Dermis blood vessel endothelial cell (primary cell): Measurements from ENCODE around the gene ATG7. TPM values are rescaled to one million over a fixed set of nuclear protein-coding genes. Genes with fewer than 3 reads are reported as not detected.
"Not testable (repeated sequence)": the region's sequence is repeated elsewhere in the genome, so short reads cannot be mapped to it uniquely, and the experiment has no call there.

Experiments used
- DNase-seq: peaks from one replicate; pipeline ENCODE4 v3.0.0; 2010
- total RNA-seq: library from RNA; depleted of rRNA; stranded (reverse); fragments of >200 nt; gene quantifications from 2 replicates; pipeline ENCODE4 v1.2.3, GENCODE V29; 2014

The ATG7 gene
- total RNA-seq, 1 donor from 2014 or later = 102 TPM

DNA sequence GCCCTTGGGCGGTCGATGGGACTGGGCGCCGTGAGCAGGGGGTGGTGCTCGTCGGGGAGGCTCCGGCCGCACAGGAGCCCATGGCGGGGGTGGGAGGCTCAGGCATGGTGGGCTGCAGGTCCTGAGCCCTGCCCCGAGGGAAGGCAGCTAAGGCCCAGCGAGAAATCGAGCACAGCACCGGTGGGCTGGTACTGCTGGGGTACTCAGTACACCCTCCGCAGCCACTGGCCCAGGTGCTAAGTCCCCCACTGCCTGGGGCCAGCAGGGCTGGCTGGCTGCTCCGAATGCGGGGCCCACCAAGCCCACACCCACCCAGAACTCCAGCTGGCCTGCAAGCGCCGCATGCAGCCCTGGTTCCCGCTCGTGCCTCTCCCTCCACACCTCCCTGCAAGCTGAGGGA, 239.4 kb downstream of the ATG7 start:
- not testable (repeated sequence) for DNase-seq

DNA sequence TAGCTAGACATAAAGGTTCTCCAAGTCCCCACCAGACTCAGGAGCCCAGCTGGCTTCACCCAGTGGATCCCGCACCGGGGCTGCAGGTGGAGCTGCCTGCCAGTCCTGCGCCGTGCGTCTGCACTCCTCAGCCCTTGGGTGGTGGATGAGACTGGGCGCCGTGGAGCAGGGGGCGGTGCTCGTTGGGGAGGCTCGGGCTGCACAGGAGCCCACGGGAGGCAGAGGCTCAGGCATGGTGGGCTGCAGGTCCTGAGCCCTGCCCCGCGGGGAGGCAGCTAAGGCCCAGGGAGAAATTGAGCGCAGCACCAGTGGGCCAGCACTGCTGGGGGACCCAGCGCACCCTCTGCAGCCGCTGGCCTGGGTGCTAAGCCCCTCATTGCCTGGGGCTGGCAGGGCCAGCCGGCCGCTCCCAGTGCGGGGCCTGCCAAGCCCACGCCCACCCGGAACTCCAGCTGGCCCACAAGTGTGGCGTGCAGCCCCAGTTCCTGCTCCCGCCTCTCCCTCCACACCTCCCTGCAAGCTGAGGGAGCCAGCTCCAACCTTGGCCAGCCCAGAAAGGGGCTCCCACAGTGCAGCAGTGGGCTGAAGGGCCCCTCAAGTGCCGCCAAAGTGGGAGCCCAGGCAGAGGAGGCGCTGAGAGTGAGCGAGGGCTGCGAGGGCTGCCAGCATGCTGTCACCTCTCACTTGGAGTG, 241.1 kb downstream of the ATG7 start:
- not testable (repeated sequence) for DNase-seq

GRCh38 chr3:11513817-11514135, 241.6 kb downstream of the ATG7 start:
- no peak for DNase-seq

DNA sequence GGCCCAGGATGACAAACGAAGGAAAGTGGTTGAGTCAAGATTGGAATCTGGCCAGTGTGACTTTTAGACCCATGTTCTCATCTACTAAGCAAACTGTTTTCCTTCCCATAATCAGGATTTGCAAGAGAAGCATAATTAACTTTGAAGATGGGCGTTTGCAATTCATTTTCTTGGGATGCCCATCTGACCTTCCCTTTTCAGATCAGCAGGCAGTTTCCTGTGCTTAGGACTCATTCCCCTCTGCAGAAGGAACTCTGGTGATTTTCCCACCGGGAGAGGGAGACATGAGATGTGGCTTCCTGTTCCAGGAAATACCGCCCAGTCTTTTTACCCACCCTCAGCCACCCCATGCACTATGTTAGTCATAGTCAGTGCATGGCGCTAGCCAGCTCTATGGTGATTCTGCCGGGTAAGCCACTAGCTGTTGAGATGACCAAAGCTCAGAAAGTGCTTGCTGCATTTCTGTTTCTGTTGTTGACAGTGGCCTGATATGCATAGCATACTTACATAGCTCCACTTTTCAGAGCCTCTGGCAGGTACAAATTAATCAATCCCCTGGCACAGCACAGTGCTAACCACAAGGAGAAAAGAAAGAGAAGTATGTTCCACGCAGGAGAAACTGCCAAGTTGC, 242.1 kb downstream of the ATG7 start:
- DNase-seq = peak; percentile 93

DNA sequence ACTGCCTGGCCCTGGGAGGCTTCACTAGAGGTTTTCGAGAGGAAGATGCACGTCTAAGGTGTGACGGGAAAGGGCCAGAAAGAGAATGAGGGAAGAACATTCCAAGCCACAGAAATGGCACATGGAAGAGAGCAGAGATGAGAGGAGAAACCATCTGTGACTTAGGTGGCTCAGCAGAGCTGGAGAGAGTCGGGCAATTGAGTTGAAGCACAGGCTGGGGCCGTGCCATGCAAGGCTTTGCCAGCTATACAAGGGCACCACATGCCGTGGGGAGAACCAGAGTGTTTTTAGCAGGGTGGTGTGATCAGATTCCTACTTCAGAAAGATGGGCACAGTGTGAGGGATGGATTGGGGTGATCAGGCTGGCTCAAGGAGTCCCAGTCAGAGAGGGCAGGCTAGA, 245.4 kb downstream of the ATG7 start:
- no peak for DNase-seq

GRCh38 chr3:11521167-11521566, 249.0 kb downstream of the ATG7 start:
- no peak for DNase-seq

DNA sequence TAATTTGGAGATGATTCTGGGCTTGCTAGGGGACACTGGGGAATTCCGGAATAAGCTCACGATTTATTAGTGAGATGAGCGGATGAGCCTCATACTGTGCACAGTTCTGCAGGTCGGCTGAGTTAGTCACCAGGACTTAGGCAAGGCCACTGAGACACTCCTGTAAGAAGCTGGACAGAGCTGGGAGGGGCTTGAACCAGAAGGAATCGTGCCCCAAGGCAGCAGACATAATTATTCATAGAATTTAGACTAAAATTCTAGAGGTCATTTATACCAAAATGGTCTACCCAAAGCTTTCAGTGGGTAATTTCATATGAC, 250.2 kb downstream of the ATG7 start:
- DNase-seq = no peak

DNA sequence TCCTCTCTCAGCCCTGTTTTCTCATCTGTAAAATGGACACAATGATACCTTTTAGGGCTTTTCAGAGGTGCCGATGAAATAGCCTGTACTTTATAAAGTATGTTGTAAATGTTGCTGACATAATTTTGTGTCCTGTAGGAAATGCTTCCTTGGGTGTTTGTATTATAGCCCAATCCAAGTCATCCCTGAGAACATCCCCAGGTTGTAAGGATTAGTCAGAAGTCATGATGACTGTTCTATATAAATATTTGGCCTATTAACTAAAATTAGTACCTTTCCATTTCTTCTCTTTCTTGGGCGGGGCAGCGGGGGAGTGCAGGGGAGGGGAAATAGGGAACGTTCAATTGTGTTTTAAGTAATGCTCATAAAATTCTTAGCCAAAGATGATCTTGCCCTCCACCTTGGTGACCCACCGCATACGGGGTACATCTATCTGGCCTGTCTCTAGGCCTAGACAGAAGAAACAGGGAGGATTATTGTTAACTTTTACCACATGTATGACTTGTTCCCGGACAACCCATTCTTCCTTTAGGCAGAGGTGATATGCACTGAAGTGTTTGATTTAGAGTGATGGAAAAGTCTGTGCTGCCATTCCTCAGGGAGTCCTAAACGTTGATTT, 250.9 kb downstream of the ATG7 start:
- DNase-seq = no peak

DNA sequence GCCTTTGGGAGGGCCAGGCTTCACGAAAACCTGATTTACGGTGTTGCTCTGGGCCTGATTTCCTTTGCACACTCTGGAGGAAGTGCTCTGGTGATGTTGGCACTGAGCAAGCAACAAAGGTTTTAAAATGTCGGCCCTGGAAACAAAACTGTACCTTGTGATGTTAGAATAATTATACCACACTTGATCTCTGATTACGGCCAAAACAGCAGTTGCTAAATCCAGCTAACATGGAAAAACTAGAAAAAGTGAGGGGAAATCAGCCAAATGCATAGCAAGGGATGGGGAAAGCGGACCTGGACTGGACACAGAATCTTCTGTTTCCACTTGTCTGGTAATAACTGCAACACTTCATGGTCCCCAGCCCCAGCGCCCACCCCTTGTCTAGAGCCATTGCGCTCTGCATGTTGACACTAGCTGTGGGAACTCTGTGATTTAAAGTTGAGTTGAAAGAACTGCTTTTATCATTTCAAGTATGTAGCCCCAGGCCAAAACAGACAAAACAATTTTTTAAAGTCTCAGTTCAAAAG, 251.4 kb downstream of the ATG7 start:
- peak; percentile 68 for DNase-seq

DNA sequence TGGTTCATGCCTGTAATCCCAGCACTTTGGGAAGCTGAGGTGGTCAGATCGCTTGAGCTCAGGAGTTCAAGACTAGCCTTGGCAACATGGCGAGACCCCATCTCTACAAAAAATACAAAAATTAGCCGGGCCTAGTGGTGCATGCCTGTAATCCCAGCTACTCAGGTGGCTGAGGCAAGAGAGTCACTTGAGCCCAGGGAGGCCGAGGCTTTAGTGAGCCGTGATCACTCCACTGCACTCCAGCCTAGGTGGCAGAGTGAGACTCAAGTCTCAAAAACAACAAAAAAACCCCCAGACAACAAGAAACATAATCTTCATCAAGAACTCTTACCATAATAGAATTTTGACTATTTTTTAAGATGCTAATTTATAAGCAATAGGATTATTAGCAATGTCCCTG, 253.9 kb downstream of the ATG7 start:
- DNase-seq = not testable (repeated sequence)

GRCh38 chr3:11529281-11529680, 257.1 kb downstream of the ATG7 start:
- DNase-seq = no peak

- no peak for DNase-seq
These were observed 258.0 kb downstream of the ATG7 start for GRCh38 chr3:11530153-11530721.

DNA sequence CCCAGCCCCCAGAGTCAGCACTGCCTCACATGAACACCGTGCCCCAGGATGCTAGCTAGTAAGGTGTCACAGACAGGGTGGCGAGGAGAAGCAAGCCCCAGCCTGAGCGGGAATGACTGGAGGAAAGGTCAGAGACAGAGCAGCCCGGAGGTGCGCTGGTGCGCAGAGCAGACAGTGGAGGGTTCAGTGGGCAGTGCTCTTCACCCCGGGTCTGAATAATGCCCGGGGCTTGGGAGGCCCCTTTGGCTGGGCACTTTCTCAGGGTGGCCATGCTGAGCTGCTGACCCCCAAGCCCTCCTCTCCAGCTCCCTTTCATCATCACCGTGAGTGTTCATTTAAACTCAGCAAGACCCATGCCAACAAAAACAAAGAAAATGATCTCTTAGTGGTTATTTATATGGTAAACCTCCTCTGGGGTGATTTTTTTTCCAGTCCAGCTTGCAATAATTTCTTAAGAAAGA, 260.8 kb downstream of the ATG7 start:
- DNase-seq = peak; percentile 27

GRCh38 chr3:11534011-11534792, 262.0 kb downstream of the ATG7 start:
- DNase-seq = no peak

GRCh38 chr3:11534793-11535101, 262.6 kb downstream of the ATG7 start:
- no peak for DNase-seq

- no peak for DNase-seq
These were observed 263.2 kb downstream of the ATG7 start for GRCh38 chr3:11535243-11535960.

- peak; percentile 43 for DNase-seq
These were observed 264.1 kb downstream of the ATG7 start for GRCh38 chr3:11536132-11536935.

GRCh38 chr3:11536936-11537612, 264.9 kb downstream of the ATG7 start:
- DNase-seq = no peak

- no peak for DNase-seq
These were observed 266.4 kb downstream of the ATG7 start for GRCh38 chr3:11538581-11538980.

GRCh38 chr3:11539218-11539617, 267.0 kb downstream of the ATG7 start:
- no peak for DNase-seq

- no peak for DNase-seq
These were observed 267.5 kb downstream of the ATG7 start for GRCh38 chr3:11539677-11540076.
